ENCODE measurements around the gene HRCT1.

Gene HRCT1

GRCh38 chr9:35942286-35942685 lies 36.3 kb downstream of the HRCT1 start:
- DNase-seq (ENCODE audit: low spot score) = no peak

GRCh38 chr9:35944173-35944572 lies 38.2 kb downstream of the HRCT1 start:
- DNase-seq (ENCODE audit: low spot score) = no peak

- no peak for DNase-seq (ENCODE audit: low spot score)
Measured at GRCh38 chr9:35944841-35945240, 38.8 kb downstream of the HRCT1 start.

GRCh38 chr9:35945341-35946018 lies 39.5 kb downstream of the HRCT1 start:
- peak; percentile 76 for DNase-seq (ENCODE audit: low spot score)

- DNase-seq (ENCODE audit: low spot score) = no peak
Measured at GRCh38 chr9:35948451-35948850, 42.4 kb downstream of the HRCT1 start.

GRCh38 chr9:35948901-35949318 lies 42.9 kb downstream of the HRCT1 start:
- DNase-seq (ENCODE audit: low spot score) = no peak

GRCh38 chr9:35951736-35952135 lies 45.7 kb downstream of the HRCT1 start:
- no peak for DNase-seq (ENCODE audit: low spot score)

GRCh38 chr9:35952526-35953191 lies 46.7 kb downstream of the HRCT1 start:
- no peak for DNase-seq (ENCODE audit: low spot score)

- DNase-seq (ENCODE audit: low spot score) = peak; percentile 60
Measured at GRCh38 chr9:35954942-35955546, 49.0 kb downstream of the HRCT1 start.

- DNase-seq (ENCODE audit: low spot score) = no peak
Measured at GRCh38 chr9:35956651-35957050, 50.6 kb downstream of the HRCT1 start.
